GM21619 (cell line): ENCODE results near the gene COX8A.

Experiments
- ATAC-seq: cut with Tn5 transposase; IDR thresholded peaks from one replicate; pipeline ENCODE4 v1.9.1; 2021; ENCODE audit not compliant: unreplicated experiment

The COX8A gene

GRCh38 chr11:64001484-64002420, 27.3 kb downstream of the COX8A start:
- no peak for ATAC-seq

- ATAC-seq, result no peak
These were observed 29.6 kb downstream of the COX8A start for GRCh38 chr11:64003807-64004589.

- no peak for ATAC-seq
These were observed 30.2 kb downstream of the COX8A start for GRCh38 chr11:64004590-64004984.

GRCh38 chr11:64005691-64006090, 31.3 kb downstream of the COX8A start:
- ATAC-seq, result no peak

GRCh38 chr11:64006398-64006797, 32.0 kb downstream of the COX8A start:
- no peak for ATAC-seq

- ATAC-seq, result no peak
These were observed 32.8 kb downstream of the COX8A start for GRCh38 chr11:64007160-64007628.

- no peak for ATAC-seq
These were observed 33.3 kb downstream of the COX8A start for GRCh38 chr11:64007629-64008282.

- no peak for ATAC-seq
These were observed 34.0 kb downstream of the COX8A start for GRCh38 chr11:64008283-64008913.

GRCh38 chr11:64008914-64009633, 34.7 kb downstream of the COX8A start:
- ATAC-seq, result no peak

GRCh38 chr11:64009710-64010109, 35.3 kb downstream of the COX8A start:
- no peak for ATAC-seq

GRCh38 chr11:64010783-64011182, 36.4 kb downstream of the COX8A start:
- ATAC-seq, result no peak

GRCh38 chr11:64011371-64011770, 37.0 kb downstream of the COX8A start:
- no peak for ATAC-seq

GRCh38 chr11:64013141-64013896, 38.9 kb downstream of the COX8A start:
- no peak for ATAC-seq

GRCh38 chr11:64014356-64014755, 39.9 kb downstream of the COX8A start:
- ATAC-seq, result no peak

- ATAC-seq, result no peak
These were observed 41.1 kb downstream of the COX8A start for GRCh38 chr11:64015510-64015909.

- ATAC-seq, result no peak
These were observed 41.8 kb downstream of the COX8A start for GRCh38 chr11:64015935-64016845.

GRCh38 chr11:64017945-64018224, 43.5 kb downstream of the COX8A start:
- no peak for ATAC-seq

GRCh38 chr11:64018310-64018709, 43.9 kb downstream of the COX8A start:
- no peak for ATAC-seq
